NCI-H510A (cell line): ENCODE measurements around the gene TACC2.
"Not testable (repeated sequence)": the region's sequence is repeated elsewhere in the genome, so short reads cannot be mapped to it uniquely, and the experiment has no call there.

Source experiments
- DNase-seq: peaks from one replicate; lab custom pipeline; 2025; lab: John Stamatoyannopoulos, UW

Gene TACC2

GRCh38 chr10:122023257-122023656, 34.3 kb downstream of the TACC2 start:
- DNase-seq: not testable (repeated sequence)

GRCh38 chr10:122029499-122030199, 40.7 kb downstream of the TACC2 start:
- no peak for DNase-seq

- no peak for DNase-seq
Measured at GRCh38 chr10:122030200-122030552, 41.2 kb downstream of the TACC2 start.

- DNase-seq: no peak
Measured at GRCh38 chr10:122033224-122033926, 44.4 kb downstream of the TACC2 start.

GRCh38 chr10:122034149-122034756, 45.3 kb downstream of the TACC2 start:
- DNase-seq: no peak

GRCh38 chr10:122040786-122041185, 51.8 kb downstream of the TACC2 start:
- DNase-seq: no peak

- DNase-seq: no peak
Measured at GRCh38 chr10:122042836-122043235, 53.9 kb downstream of the TACC2 start.

- DNase-seq: no peak
Measured at GRCh38 chr10:122044045-122044661, 55.2 kb downstream of the TACC2 start.

GRCh38 chr10:122044713-122045112, 55.8 kb downstream of the TACC2 start:
- DNase-seq: no peak

GRCh38 chr10:122045212-122045611, 56.2 kb downstream of the TACC2 start:
- no peak for DNase-seq

GRCh38 chr10:122047560-122047959, 58.6 kb downstream of the TACC2 start:
- DNase-seq: no peak

GRCh38 chr10:122049076-122049475, 60.1 kb downstream of the TACC2 start:
- DNase-seq: no peak

GRCh38 chr10:122050311-122050710, 61.3 kb downstream of the TACC2 start:
- DNase-seq: no peak

GRCh38 chr10:122050811-122051210, 61.8 kb downstream of the TACC2 start:
- no peak for DNase-seq

GRCh38 chr10:122051609-122052385, 62.8 kb downstream of the TACC2 start:
- DNase-seq: no peak

GRCh38 chr10:122052701-122053100, 63.7 kb downstream of the TACC2 start:
- no peak for DNase-seq

GRCh38 chr10:122053314-122053713, 64.4 kb downstream of the TACC2 start:
- no peak for DNase-seq

GRCh38 chr10:122054048-122055025, 65.4 kb downstream of the TACC2 start:
- no peak for DNase-seq

- DNase-seq: no peak
Measured at GRCh38 chr10:122055252-122055651, 66.3 kb downstream of the TACC2 start.

- no peak for DNase-seq
Measured at GRCh38 chr10:122056431-122057094, 67.6 kb downstream of the TACC2 start.
